Subcutaneous abdominal adipose tissue (tissue), 5 donors: Measurements from ENCODE around the gene SH3RF3.

Experiments
- H3K27ac ChIP-seq: one replicate; pipeline ENCODE4 v1.7.0; 2013; ENCODE audit warnings: low read depth, mild to moderate bottlenecking, inconsistent platforms, low read length, moderate library complexity
- H3K27me3 ChIP-seq, 5 donors: one replicate each; pipeline ENCODE4 v1.7.0; 2013; ENCODE audit warnings: low read length in 5 of 5, inconsistent platforms in 1 of 5; ENCODE audit not compliant: control insufficient read depth in 5 of 5, insufficient read depth in 4 of 5
- H3K36me3 ChIP-seq, 5 donors: one replicate each; pipeline ENCODE4 v1.7.0; 2013; ENCODE audit warnings: low read length in 5 of 5; ENCODE audit not compliant: control insufficient read depth in 5 of 5, insufficient read depth in 5 of 5
- H3K4me1 ChIP-seq, 5 donors: one replicate each; pipeline ENCODE4 v1.7.0; 2013; ENCODE audit warnings: low read length in 5 of 5, mild to moderate bottlenecking in 3 of 5, moderate library complexity in 1 of 5; ENCODE audit not compliant: control insufficient read depth in 5 of 5, insufficient read depth in 5 of 5
- H3K4me3 ChIP-seq, 5 donors: one replicate each; pipeline ENCODE4 v1.7.0; 2013; ENCODE audit warnings: low read length in 5 of 5, low read depth in 1 of 5
- H3K9ac ChIP-seq, 5 donors: one replicate each; pipeline ENCODE4 v1.7.0; 2013; ENCODE audit warnings: low read length in 5 of 5, mild to moderate bottlenecking in 4 of 5, moderate library complexity in 3 of 5
- H3K9me3 ChIP-seq, 5 donors: one replicate each; pipeline ENCODE4 v1.7.0; 2013; ENCODE audit warnings: low read length in 5 of 5; ENCODE audit not compliant: control insufficient read depth in 5 of 5
- donor health status: healthy.
- donor health status: healthy.
- donor health status: healthy.
- donor health status: healthy.
- donor health status: healthy.

The SH3RF3 gene

DNA sequence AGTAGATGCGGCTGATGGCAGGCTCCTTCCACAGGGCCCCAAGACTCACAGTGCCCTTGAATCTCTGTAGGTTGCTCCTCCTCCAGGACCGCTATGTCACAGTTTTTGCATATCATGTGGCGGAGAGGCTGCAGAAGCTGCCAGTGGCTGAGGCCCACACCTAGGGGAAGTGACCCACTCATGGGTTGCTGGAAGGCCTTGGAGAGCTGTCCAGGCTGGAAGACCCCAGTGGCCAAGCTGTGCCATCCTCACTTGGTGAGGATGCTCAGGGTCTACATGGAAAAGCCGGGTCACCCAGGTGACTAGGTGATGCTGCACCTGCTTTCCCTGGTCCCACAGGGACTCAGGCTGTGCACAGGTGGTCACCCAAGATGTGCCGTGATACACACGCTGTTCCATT lies 394.1 kb downstream of the SH3RF3 start:
- Histone ChIP-seq H3K27me3 (peaks cover 0 to 8% (median 3%) of the 10 kb centered on the region in 5 donors), H3K9me3 (no peaks in the 10 kb centered on the region), H3K4me1 (peaks cover 0 to 5% (median 4%) of the 10 kb centered on the region in 5 donors), H3K36me3 (no peaks in the 10 kb centered on the region), H3K27ac (no peak overlapping the region), H3K4me3 (no peak overlapping the region), H3K9ac (no peak overlapping the region)

DNA sequence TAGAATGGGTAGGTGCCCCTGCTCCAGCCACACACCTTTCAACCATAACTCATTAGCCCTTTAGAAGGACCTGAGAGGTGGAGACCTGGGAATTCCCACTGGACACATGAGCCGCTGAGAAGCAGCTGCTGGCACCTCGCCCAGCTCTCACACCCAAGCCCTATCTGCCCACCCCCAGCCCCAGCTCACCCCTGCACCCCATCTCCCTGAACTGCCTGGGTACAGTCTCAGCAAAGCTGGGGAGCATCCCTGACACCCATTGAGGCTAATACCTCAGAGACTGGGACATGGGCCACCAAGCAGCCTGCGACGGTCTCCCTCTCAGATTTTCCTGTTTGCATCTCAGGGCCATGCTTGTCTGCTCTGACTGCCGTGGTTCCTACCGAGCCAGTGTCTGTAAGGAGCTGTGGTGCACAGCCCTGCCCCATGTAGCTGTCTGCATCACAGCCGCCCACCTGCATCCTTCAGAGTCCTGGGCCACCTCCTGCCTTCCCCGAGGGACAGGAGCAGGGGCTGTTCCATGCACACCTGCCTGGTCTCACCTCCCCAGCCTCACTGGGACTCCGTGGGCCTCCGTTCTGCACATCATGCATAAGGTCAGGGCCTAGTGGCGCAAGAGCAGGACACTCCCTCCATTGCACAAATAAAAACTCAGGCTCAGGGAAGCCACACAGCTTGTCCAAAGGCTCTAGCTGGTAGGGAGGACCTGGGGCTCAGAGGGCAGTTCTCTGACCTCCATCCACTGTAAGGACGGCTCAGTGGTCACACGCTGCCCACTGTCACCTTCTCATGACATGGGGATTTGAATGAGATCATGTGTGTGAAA lies 394.7 kb downstream of the SH3RF3 start:
- H3K27ac ChIP-seq: no peak overlapping the region
- H3K9ac ChIP-seq: no peak overlapping the region
- no peaks in the 10 kb centered on the region for H3K36me3 ChIP-seq
- H3K9me3 ChIP-seq: no peaks in the 10 kb centered on the region
- H3K27me3 ChIP-seq: peaks cover 0 to 8% (median 3%) of the 10 kb centered on the region in 5 donors
- no peak overlapping the region for H3K4me3 ChIP-seq
- H3K4me1 ChIP-seq: peaks cover 0 to 5% (median 4%) of the 10 kb centered on the region in 5 donors

DNA sequence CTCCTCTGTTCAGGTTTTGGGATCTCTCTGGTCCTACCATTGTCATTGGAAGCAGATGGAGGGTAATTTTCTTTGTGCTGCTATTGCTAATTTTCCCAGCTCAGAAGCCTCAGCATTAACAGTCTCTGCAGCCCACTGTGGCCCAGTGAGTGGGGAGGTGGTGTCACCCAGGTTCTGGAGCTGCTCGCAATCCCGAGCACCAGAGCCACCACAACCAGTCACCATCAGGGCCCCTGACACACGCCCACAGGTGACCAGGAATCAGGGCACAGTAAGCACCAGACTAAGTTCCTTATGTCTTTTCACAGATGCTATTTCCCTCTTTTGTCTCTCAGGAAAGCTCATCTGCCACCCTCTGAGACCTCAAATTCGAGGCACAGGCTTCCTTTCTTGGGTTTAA lies 396.8 kb downstream of the SH3RF3 start:
- H3K9ac ChIP-seq: no peak overlapping the region
- peaks cover 0 to 13% (median 9%) of the 10 kb centered on the region in 5 donors for H3K4me1 ChIP-seq
- no peaks in the 10 kb centered on the region for H3K9me3 ChIP-seq
- peaks cover 0 to 8% (median 3%) of the 10 kb centered on the region in 5 donors for H3K27me3 ChIP-seq
- no peak overlapping the region for H3K4me3 ChIP-seq
- no peaks in the 10 kb centered on the region for H3K36me3 ChIP-seq
- H3K27ac ChIP-seq: no peak overlapping the region

DNA sequence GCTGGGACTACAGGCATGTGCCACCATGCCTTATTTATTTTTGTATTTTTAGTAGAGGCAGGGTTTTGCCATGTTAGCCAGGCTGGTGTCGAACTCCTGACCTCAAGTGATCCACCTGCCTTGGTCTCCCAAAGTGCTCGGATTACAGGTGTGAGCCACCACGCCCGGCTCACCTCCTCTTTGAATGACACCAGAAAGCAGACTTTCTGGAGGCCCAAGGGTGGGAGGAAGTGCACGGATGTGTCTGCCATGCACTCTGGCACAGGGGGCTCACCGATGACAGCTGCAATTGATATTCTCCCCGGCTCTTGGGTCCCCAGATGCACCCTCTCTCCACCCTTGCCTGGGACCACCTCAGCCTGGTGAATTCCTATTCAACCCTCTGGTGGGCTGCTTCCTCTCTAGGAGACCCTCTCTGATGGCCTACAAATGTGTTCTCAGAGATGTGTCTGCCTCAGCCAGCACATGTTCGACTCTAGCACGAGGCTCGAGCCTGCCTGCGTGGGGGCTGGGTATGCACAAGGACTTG lies 397.5 kb downstream of the SH3RF3 start:
- peaks cover 0 to 8% (median 3%) of the 10 kb centered on the region in 5 donors for H3K27me3 ChIP-seq
- H3K27ac ChIP-seq: no peak overlapping the region
- H3K36me3 ChIP-seq: no peaks in the 10 kb centered on the region
- no peak overlapping the region for H3K4me3 ChIP-seq
- H3K9me3 ChIP-seq: no peaks in the 10 kb centered on the region
- peaks cover 0 to 9% (median 6%) of the 10 kb centered on the region in 5 donors for H3K4me1 ChIP-seq
- no peak overlapping the region for H3K9ac ChIP-seq

DNA sequence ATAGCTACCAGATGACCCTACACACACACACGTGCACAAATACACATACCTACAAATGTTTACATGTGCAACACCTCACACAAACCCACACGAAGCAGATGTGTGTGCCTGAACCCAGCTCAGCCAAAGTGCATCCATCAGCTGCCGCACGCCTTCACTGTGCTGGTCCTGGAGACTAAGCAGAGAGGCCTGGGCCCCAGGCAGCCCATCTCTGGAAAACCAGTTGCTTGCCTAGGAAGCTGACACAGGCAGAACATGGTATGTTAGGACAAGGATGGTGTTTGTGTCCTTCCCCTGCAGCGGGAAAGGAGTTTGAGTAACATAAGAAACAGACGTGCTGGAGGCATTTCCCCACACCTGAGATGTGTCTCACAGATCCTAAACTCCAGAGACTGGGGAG lies 398.1 kb downstream of the SH3RF3 start:
- Histone ChIP-seq H3K4me3 (no peak overlapping the region), H3K36me3 (no peaks in the 10 kb centered on the region), H3K27me3 (peaks cover 0 to 8% (median 3%) of the 10 kb centered on the region in 5 donors), H3K9ac (no peak overlapping the region), H3K9me3 (no peaks in the 10 kb centered on the region), H3K4me1 (peaks cover 0 to 8% (median 5%) of the 10 kb centered on the region in 5 donors), H3K27ac (no peak overlapping the region)

DNA sequence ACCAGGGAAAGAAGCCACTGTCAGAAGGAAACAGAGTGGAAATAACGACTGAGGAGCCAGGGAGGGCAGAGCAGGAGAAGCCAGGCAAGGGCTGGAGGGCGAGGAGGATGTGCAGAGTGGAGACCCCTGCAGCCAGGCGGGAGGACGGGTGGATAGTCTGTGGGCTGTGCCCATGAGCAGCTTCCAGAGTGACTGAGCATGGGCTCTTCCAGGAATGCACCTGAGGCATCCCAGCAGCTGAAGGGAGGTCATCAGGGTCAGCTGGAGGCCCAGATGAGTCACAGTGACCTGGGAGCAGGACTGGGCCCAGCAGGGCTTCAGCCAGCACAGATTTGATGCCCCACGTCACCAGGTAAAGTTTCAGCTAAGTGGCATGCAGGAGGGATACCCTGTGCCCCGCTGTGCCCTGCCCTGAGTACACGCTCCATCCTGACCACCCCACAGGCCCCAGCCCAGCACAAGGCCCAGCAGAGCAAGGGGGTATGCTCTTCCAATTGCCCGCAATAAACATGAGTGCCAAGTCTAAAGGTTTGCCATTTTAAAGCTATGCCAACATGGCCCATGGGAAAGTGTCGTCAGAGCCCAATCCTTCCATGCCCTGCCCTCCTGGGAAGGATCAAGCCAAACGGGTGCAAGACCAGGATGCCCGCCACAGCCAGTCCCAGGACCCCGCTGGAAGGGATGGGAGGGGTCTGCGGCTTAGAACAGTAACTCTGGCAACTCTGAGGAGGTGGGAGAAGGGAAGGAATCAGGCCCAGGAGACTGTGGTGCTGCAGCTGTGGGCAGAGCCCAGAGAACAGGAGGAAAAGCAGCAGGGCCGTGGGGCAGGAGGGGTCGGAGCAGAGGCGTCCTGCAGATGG lies 399.1 kb downstream of the SH3RF3 start:
- Histone ChIP-seq H3K4me1 (peaks cover 0 to 8% (median 5%) of the 10 kb centered on the region in 5 donors), H3K4me3 (no peak overlapping the region), H3K9me3 (no peaks in the 10 kb centered on the region), H3K27ac (no peak overlapping the region), H3K27me3 (peaks cover 0 to 11% (median 5%) of the 10 kb centered on the region in 5 donors), H3K9ac (no peak overlapping the region), H3K36me3 (no peaks in the 10 kb centered on the region)

DNA sequence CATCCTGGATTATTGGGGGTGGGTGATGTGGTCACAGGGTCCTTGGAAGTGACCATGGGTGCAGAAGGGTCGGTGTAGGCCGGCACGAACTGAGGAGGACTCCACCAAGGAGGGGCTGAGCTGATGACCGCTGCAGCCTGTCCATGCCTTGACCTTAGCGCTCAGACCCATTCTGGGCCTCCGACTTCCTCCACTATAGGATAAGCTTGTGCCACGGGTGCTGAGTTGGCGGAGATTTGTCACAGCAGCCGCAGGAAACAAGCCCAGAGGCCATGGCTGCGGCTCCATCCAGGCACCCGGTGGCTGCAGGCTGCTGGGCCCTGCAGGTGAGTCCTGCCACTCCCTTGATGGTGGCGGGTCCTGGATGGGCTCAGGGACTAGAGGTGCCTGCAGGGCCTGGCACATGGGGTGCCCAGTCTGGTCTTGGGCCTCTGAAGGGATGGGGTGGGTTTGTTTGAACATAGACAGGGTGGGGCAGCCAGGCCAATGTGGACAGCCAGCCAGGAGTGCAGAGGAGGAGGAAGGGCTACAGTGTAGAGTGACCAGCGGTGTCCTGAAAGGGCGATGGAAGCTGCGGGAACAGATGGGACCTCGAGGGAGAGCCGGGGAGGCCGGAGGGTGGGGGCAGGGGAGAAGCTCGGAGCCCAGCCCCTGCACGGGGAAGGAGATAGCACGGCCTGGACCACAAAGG lies 400.0 kb downstream of the SH3RF3 start:
- Histone ChIP-seq H3K27me3 (peaks cover 3 to 13% (median 6%) of the 10 kb centered on the region in 5 donors), H3K4me3 (no peak overlapping the region), H3K27ac (no peak overlapping the region), H3K4me1 (peaks cover 0 to 8% (median 5%) of the 10 kb centered on the region in 5 donors), H3K9me3 (no peaks in the 10 kb centered on the region), H3K36me3 (no peaks in the 10 kb centered on the region), H3K9ac (no peak overlapping the region)

DNA sequence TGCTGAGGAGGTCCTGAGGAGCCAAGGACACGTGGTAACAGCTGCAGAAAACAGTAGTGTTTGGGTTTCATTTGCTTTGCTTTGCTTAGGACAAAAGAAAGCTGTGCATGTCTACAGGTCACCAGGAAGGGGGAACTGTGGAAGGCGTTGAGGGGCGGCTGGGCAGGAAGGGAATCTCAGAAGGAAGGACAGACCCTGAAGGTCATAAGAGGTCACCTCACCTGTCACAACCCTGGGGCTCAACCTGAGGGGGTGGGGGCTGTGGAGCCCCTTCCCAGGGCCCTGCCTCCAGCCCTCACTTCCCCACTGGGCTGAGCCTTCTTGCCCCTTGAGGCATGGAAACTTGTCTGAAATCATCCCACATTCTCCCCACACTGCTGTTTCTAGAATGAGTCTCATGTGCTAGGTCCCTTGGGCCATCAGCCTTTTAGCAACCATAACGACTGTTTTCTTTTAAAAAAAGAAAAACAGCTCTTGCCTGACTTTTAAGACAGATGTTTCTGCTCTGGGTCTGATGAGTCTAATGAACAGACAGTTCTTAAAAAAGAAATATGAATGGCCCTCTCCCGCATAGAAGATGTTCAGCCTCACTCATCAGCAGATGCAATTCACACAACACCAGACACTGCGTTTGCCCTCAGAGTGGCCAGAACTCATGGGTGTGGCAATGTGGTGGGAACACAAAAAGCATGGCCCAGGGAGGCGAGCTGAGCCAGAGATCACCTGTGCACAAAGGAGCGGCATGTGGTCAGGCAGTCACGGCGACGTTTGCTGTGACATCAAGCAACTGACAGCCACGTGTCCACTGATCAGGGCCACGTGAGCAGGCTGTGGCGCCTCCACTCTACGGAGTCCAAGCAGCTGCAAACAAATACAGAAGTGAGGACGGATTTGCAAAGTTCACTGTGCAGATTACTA lies 400.8 kb downstream of the SH3RF3 start:
- no peaks in the 10 kb centered on the region for H3K9me3 ChIP-seq
- H3K36me3 ChIP-seq: no peaks in the 10 kb centered on the region
- no peak overlapping the region for H3K4me3 ChIP-seq
- H3K27ac ChIP-seq: no peak overlapping the region
- H3K27me3 ChIP-seq: peaks cover 6 to 13% (median 9%) of the 10 kb centered on the region in 5 donors
- H3K4me1 ChIP-seq: peaks cover 0 to 8% (median 5%) of the 10 kb centered on the region in 5 donors
- no peak overlapping the region for H3K9ac ChIP-seq

DNA sequence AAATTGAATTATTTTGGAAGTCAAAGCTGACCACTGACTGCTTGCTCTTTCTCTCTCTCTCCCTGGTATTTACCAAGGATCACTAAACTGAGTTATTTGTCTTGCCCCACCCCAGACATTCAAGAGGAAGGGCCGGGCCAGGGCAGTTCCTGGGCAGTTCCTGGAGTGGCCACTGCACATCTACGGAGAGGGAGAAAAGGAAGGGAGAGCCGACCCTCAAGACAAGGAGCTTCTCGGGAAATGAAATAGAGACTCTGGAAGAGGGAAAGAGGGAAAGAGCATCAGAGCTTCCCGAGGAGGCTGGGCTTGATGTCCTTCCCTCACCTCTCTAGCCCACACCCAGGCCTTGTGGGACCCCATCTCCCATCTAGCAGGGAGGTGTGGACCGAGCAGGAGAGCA lies 401.7 kb downstream of the SH3RF3 start:
- Histone ChIP-seq H3K9me3 (no peaks in the 10 kb centered on the region), H3K4me3 (no peak overlapping the region), H3K9ac (no peak overlapping the region), H3K27ac (no peak overlapping the region), H3K4me1 (peaks cover 0 to 8% (median 5%) of the 10 kb centered on the region in 5 donors), H3K36me3 (no peaks in the 10 kb centered on the region), H3K27me3 (peaks cover 6 to 19% (median 17%) of the 10 kb centered on the region in 5 donors)
